GM06990 (cell line): ENCODE data around the gene STOML1.

ENCODE experiments used
- DNase-seq: peaks from one replicate; pipeline ENCODE4 v3.0.0-alpha.2; 2011; ENCODE audit not compliant: insufficient read length; ENCODE audit errors: extremely low read depth
- H3K27me3 ChIP-seq: replicated peaks from 2 replicates; pipeline ENCODE4 v1.6.0; 2011; ENCODE audit warnings: low read length; ENCODE audit not compliant: control insufficient read depth, insufficient read depth
- H3K36me3 ChIP-seq: 2 replicates; pipeline ENCODE4 v1.5.1; 2011; ENCODE audit warnings: low read length; ENCODE audit not compliant: control insufficient read depth, insufficient read depth
- H3K4me3 ChIP-seq: replicated peaks from 2 replicates; pipeline ENCODE4 v1.5.1; 2011; ENCODE audit warnings: low read depth, mild to moderate bottlenecking, control low read depth, low read length
- CTCF ChIP-seq: IDR thresholded peaks from 2 replicates; pipeline ENCODE4 v1.5.1; 2011; ENCODE audit warnings: low read length, control low read depth, mild to moderate bottlenecking, inconsistent platforms; ENCODE audit not compliant: insufficient read depth, poor library complexity, severe bottlenecking

Gene STOML1

DNA sequence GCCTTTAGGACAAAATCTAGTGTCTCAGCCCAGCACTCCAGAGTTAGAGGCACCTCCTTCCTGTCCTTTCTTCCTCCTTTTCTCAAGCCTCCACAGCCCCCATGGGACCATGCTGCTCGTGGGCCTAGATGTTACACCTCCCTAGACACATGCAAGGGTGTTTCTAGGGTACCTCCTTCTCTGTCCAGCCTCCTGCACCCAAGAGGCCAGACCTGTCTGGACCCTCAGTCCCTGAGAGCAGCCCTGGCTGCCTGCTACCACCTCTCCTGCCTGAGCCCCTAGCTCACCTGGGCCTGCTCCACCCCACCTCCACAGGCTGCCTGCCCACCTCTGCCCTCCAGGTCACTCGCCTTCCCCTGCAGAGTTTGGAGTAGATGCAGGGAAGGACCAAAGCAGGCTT lies 60.7 kb downstream of the STOML1 start:
- no peaks in the 10 kb centered on the region for H3K36me3 ChIP-seq
- DNase-seq, result no peak
- no peak for TF ChIP-seq CTCF
- no peak overlapping the region for H3K4me3 ChIP-seq
- peaks cover 1% of the 10 kb centered on the region for H3K27me3 ChIP-seq

DNA sequence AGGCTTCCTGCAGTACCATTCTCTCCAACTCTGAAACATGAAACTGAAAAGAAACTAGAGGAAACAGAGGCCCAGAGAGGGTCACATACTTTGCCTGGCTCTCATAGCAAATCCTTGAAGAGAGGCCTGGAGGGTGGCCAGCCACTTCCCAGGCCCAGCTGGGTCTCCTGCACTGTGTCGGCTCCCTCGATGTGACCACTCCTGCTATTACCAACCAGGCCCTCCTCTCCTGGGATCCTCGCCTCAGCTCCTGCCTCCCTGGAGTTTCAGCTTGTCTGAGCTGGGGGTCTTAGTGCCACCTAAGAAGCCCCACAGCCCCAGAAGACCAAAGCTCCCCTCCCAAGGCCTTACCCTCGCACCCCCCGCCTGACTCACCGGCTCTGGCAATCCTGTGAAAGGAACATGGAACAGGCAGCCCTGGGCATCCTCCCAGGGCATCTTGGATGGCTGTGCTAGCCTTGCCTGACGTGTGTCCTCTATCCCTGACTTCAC lies 61.3 kb downstream of the STOML1 start:
- Histone ChIP-seq H3K4me3 (no peak overlapping the region), H3K36me3 (no peaks in the 10 kb centered on the region), H3K27me3 (peaks cover 1% of the 10 kb centered on the region)
- DNase-seq, result no peak
- no peak for TF ChIP-seq CTCF

DNA sequence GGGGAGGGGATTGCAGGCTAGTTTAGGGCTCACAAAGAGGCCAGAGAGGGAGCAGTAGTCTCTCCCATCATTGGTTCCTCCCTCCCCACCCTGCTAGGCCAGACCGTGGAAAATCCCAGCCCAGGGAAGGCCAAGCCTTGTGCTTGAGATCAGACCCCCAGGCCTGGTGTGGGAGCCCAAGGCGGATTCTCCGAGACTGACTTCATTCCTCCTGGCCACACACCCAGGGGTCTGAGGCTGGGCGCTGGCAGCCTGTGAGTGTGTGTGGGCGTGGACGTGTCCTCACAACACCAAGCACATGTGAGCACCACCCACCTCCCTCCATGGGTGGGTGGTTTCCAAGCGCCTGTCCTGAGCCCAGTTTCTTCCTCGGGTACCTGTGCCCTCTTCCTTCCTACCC lies 61.7 kb downstream of the STOML1 start:
- Histone ChIP-seq H3K36me3 (no peaks in the 10 kb centered on the region), H3K4me3 (no peak overlapping the region), H3K27me3 (peaks cover 1% of the 10 kb centered on the region)
- DNase-seq, result no peak
- no peak for TF ChIP-seq CTCF

DNA sequence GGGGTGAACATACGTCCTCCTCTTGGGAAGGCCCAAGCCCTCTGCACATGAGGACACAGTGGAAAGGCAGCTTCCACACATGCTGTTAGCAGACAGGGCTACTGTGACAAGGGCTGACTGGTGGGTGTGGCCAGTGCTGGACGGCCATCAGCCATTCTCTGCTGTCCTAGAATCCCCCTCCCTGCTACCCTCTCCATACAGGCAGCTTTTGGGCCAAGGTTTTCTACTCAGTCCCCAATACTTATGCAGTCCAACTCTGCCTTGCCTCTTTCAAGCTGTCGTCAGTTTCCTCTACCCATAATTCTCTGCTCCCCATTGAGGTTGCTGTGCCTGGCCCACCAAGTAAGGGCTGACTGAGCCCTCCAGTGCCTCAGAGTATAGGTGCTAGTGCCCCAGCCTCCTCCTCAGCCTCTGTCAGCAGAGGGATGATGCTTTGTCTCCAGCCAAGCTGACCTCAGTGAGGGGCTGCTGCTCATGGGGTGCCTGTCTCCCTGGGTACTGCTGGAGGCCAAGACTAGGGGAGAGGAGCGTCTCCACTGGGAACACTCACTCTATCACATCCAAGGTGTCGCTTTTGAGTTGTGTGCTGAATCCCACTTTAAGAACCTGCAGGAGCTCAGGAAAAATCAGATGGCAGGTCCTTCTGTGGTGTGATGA lies 63.0 kb downstream of the STOML1 start:
- Histone ChIP-seq H3K36me3 (no peaks in the 10 kb centered on the region), H3K4me3 (no peak overlapping the region), H3K27me3 (peaks cover 1% of the 10 kb centered on the region)
- TF ChIP-seq CTCF, result no peak
- no peak for DNase-seq
